ENCODE measurements around the gene UTS2B. TPM values are rescaled to one million over a fixed set of nuclear protein-coding genes. Genes with fewer than 3 reads are reported as not detected.

Gene UTS2B, protein sequence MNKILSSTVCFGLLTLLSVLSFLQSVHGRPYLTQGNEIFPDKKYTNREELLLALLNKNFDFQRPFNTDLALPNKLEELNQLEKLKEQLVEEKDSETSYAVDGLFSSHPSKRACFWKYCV
- total RNA-seq: 0.19 TPM
- long read RNA-seq, partial matches to known transcripts: 0 of 1 reads
- long read RNA-seq, other reads (novel, unspliced or antisense): 1 of 1 reads

DNA sequence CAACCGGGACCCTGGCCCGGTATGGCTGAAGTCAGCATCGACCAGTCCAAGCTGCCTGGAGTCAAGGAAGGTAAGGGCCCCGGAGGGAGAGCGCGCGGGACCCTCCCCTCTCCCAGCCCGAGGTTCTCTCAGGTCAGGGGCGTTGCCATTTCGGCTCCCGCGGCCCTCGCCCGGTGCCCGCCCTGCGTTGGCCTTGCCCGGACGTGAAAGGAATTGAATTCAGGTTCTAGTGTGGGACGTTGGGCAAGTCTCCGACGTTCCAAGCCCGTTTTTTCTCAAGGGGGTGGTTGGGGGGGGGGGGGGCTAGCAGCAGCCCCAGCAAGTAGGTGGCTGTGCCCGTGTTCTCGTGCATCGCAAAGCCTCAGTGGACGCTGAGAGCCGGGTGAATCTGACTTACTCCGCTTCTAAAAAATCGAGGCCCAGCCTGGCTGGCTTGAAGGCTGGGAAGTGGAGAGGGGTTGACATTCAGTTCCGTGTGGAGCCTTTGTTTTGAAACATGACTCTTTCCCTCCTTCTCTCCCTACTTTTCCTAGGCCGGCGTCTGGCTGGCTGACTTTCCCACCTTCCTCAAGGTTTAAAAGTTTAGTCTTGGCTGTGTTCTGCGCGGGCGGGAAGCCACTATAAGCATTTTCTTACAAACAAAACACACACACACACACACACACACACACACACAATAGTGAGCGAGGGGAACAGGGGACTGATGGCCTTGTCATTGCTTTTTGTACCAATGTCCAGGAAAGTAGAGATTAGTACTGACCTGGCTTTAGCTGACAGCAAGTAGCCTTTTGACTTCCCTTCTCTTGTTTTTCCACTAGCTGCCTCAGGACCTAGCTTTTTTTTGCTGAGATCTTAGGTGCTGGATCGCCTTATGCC is at the start of gene UTS2B:
UTS2B (minus strand) TSS at position 873 of the 876 bp plus-strand sequence. CDS start 48,337 bp downstream, outside the sequence.
- peak; percentile 66 for ATAC-seq (ENCODE audit: poor library complexity)
- intact Hi-C loops (cut with DNase I): loop anchor here (10.0 kb wide), 1 partner anchor 85 kb away; no protein-coding TSS in a partner anchor
- DNase-seq: peak; percentile 68

GRCh38 chr3:191380001-191380400 is 49.7 kb upstream of the UTS2B start:
- DNase-seq (no peak), ATAC-seq (ENCODE audit: poor library complexity) (peak; percentile 30)
- intact Hi-C loops (cut with DNase I): no loop called here

GRCh38 chr3:191379446-191379845 is 49.1 kb upstream of the UTS2B start:
- intact Hi-C loops (cut with DNase I): no loop called here
- no peak for ATAC-seq (ENCODE audit: poor library complexity)
- DNase-seq: no peak

GRCh38 chr3:191378142-191378812 is 48.0 kb upstream of the UTS2B start:
- intact Hi-C loops (cut with DNase I): no loop called here
- ATAC-seq (ENCODE audit: poor library complexity) (peak; percentile 16), DNase-seq (no peak)

DNA sequence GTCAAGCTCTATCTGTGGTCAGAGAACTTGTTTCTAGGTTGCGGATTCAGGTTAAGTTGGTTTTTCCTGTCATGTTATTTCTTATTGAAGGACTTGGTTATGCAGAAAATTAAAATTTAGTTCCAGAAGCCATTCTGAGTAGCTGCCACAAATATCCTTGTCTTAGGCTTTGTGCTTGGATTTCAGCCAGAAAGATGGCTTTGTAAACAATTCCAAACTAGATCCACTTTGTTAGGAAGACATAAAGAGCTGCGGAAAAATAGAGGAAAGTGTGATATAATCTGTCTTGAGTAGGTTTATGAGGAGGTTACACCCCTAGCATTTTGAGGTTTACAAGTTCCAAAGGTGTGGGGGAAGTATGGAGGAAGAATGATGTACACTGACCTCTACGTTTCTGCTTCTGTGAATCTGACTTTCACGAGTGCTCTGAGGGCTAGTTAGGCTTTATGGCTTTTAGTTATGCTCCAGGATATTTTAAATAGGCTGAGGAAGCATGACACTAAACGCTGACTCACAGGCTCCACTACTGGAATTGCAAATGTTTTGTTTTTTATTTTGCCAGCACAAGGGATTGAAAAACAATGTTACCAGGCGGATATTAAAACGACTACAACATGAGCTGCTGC is 46.3 kb upstream of the UTS2B start:
- ATAC-seq (ENCODE audit: poor library complexity) (peak; percentile 46), DNase-seq (no peak)
- intact Hi-C loops (cut with DNase I): no loop called here

- DNase-seq (no peak), ATAC-seq (ENCODE audit: poor library complexity) (no peak)
- intact Hi-C loops (cut with DNase I): no loop called here
Observed at GRCh38 chr3:191373327-191373726, 43.0 kb upstream of the UTS2B start.

GRCh38 chr3:191372122-191372521 is 41.8 kb upstream of the UTS2B start:
- no peak for DNase-seq
- intact Hi-C loops (cut with DNase I): no loop called here
- no peak for ATAC-seq (ENCODE audit: poor library complexity)

- intact Hi-C loops (cut with DNase I): no loop called here
- DNase-seq (no peak), ATAC-seq (ENCODE audit: poor library complexity) (peak; percentile 77)
Observed at GRCh38 chr3:191369616-191370010, 39.3 kb upstream of the UTS2B start.

DNA sequence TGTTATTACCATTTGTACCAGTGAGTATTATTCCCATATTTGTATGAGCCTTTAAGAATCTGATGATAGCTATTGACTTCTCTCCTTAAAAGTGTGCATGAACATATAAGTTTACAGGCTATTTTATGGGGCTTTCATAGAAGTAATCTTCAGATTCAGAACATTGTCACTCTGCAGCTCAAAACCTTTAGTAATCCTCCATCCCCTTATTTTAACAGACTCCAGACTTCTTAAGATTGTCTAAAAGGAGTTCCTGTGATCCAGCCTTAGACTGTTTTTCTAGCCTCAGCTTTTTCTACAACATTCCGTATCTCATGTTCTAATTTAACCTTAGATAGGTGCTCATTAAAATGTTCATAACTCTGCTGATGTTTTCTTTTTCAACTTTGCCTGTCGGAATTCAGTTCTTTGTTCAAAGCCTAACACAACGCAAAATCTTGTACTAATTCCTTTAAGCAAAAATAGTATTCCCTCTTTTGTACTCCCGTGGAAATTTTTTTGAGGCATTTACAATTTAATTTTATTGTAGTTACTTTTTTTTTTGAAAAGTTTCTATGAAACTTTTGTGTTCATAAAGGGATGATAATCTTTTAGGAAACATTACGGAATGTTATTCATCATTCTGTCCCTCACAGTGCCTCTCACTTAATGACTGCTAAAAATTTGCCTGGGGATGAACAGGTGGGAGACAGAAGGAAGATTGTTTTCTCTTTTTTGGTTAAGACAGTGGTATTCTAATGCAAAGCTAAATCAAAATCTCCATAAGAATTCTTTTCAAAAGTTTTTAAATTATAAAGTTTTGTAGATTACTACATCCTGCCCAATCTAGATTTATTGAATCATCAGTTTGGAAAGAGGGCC is 38.7 kb upstream of the UTS2B start:
- no peak for DNase-seq
- intact Hi-C loops (cut with DNase I): no loop called here

DNA sequence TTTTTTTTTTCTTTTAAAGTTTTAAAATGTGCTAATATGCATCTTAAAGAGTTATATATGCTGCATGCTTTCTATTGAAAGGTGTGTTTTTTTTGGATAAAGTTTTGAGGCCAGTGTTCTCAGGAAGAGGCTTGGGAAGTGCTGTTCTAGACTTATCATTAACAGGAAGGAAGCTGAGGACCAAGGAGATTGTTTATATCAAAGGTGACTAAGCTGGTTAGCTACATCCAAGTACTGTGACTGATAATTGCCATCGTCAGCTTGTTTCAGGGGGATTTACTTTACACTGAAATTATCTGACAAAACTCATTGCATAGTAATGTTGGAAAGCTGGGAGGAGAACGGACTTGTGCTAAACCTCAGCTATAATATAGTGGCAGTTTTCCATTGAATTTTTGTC is 36.3 kb upstream of the UTS2B start:
- no peak for DNase-seq
- intact Hi-C loops (cut with DNase I): no loop called here
- no peak for ATAC-seq (ENCODE audit: poor library complexity)

More for the DNA sequence above, 38.7 kb upstream of the UTS2B start:
- peak; percentile 26 for ATAC-seq (ENCODE audit: poor library complexity)

DNA sequence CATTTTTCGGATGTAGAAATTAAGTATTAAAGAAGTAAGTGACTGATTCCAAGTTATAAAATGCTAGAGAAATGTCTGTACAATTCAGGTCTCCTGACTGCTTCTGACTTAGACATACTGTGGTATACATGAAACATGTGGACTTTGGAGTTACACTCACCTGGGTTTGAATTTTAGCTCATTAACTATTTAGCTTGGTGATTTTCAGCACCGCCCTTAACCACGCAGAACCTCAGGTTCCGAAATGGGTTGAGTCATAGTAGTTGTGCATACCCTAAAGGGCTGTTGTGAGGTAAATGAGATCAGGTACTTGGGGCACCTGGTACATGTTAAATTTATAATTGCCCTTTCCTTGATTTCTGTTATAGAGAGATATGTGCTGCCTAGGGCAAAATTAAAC is 32.9 kb upstream of the UTS2B start:
- no peak for DNase-seq
- intact Hi-C loops (cut with DNase I): no loop called here
- ATAC-seq (ENCODE audit: poor library complexity): no peak

DNA sequence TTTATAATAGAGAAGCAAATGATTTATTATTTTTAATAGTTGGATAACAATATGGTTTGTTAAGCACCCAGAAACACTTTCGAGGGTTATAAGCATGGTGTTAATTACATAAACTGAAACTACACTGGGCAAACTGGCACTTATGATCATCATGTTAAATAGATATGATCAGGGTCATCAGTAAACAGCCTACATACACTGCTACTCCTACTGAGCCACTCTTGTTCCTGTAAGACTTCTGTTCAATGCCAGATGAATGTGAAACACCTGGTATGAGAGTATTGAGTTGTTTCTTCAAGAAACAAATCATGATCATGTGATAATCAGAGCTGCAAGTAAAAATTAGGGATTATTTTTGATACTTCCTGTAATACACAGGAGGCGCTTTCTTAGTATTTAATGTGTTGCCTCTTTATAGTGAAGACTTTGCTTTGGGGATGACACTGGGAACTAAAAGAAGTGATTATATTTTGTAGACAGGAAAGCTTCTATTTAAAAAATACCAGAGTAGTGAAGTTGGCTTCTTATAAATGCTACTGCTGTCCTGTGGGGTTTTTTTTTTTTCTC is 32.3 kb upstream of the UTS2B start:
- DNase-seq (no peak), ATAC-seq (ENCODE audit: poor library complexity) (no peak)
- intact Hi-C loops (cut with DNase I): no loop called here

DNA sequence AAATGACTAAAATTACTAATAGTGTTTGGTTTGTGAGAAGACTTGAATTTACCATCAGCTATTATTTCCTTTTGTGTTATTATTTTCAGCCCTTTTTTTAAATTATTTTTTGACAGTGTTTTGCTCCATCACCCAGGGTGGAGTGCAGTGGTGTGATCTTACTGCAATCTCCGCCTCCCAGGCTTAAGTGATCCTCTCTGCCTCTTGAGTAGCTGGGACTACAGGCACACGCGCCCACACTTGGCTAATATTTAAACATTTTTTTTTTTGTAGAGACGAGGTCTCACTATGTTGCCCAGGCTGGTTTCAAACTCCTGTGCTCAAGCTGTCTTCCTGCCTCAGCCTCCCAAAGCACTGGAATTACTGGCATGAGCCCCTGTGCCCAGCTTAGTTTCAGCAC is 31.7 kb upstream of the UTS2B start:
- DNase-seq (no peak), ATAC-seq (ENCODE audit: poor library complexity) (no peak)
- intact Hi-C loops (cut with DNase I): no loop called here

DNA sequence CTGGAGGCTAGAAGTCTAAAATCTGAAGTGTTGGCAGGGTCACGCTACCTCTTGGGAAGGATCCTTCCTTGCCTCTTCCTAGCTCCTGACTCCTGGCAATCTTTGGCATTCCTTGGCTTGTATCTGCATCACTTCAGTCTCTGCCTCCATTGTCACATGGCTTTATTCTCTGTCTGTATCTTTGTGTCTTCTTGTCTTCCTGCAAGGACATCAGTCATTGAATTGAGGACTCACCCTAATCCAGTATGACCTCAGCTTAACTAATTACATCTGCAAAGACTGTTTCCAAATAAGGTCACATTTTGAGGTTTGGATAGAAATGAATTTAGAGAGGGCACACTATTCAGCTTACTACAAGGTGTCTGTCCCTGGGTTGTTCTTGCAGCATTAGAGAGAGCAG is 31.1 kb upstream of the UTS2B start:
- intact Hi-C loops (cut with DNase I): no loop called here
- DNase-seq (no peak), ATAC-seq (ENCODE audit: poor library complexity) (no peak)

DNA sequence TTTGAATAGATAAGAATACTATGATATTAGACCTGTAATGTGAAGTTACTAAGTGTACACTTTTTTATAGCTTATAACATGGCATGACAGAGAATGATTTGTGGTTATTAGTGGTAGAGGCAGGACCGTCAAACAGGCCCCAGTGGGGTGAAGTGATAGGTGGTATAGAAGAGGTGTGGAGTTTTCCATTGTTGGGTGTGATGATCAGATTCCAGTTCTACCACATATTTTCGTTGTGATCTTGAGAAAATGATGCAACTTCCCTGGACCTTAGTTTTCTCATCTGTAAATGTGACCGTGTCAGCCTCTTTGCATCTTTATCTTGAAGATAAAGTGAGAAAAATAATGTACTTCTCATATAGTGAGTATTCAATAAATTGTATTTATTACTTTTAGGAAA is 30.3 kb upstream of the UTS2B start:
- ATAC-seq (ENCODE audit: poor library complexity) (no peak), DNase-seq (no peak)
- intact Hi-C loops (cut with DNase I): no loop called here

- DNase-seq: no peak
- no peak for ATAC-seq (ENCODE audit: poor library complexity)
- intact Hi-C loops (cut with DNase I): no loop called here
Observed at GRCh38 chr3:191358929-191359328, 28.6 kb upstream of the UTS2B start.

DNA sequence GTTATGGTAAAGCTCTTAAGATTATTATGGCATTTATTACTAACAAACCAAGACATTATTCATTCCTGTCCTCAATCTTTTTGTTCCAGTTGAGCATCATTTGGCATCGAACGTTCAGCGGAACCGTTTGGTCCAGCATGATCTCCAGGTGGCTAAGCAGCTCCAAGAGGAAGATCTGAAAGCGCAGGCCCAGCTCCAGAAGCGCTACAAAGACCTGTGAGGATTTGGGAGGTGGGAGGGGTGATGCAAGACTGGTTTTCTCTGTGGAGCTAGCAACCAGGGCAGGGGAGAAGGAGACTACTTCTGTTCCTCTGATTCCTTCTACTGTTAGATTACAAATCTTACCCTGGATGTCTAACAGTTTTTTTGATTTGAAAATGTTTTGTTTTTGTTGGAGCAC is 27.6 kb upstream of the UTS2B start:
- DNase-seq (no peak), ATAC-seq (ENCODE audit: poor library complexity) (no peak)
- intact Hi-C loops (cut with DNase I): no loop called here
